Epidermal melanocyte (primary cell): ENCODE data around the gene GOLGA8H.
"Not testable (repeated sequence)": the region's sequence is repeated elsewhere in the genome, so short reads cannot be mapped to it uniquely, and the experiment has no call there.

Experiments used
- DNase-seq: peaks from one replicate; pipeline ENCODE4 v3.0.0; 2011; ENCODE audit warnings: low spot score; ENCODE audit not compliant: insufficient read length

Gene GOLGA8H, protein sequence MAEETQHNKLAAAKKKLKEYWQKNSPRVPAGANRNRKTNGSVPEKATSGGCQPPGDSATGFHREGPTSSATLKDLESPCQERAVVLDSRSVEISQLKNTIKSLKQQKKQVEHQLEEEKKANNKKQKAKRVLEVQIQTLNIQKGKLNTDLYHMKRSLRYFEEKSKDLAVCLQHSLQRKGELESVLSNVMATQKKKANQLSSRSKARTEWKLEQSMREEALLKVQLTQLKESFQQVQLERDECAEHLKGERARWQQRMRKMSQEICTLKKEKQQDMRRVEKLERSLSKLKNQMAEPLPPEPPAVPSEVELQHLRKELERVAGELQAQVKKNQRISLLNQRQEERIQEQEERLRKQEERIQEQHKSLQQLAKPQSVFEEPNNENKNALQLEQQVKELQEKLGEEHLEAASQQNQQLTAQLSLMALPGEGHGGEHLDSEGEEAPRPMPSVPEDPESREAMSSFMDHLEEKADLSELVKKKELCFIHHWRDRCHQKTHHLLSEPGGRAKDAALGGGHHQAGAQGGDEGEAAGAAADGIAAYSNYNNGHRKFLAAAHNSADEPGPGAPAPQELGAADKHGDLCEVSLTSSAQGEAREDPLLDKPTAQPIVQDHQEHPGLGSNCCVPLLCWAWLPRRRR

DNA sequence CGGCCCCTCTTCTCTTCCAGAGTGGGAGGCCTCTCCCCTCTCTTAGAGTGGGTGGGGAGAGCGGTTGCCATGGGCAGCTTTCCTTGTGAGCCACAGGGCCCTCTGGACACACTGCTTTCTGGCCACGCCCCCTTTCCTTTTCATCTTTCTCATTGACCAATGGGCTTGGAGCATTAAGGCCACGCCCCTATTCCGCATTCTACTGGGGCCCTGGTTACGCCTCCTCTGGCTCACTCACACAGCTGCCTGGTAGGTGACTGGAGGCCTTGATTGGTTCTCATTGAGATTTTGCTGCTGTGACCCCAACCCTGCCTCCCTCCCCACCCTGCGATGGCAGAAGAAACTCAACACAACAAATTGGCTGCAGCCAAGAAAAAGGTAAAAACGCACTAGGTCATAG lies at the start of gene GOLGA8H:
Gene GOLGA8H (plus strand): TSS at position 233 of the 400 bp plus-strand sequence. CDS start 98 bp downstream, at position 331.
- DNase-seq: not testable (repeated sequence)

DNA sequence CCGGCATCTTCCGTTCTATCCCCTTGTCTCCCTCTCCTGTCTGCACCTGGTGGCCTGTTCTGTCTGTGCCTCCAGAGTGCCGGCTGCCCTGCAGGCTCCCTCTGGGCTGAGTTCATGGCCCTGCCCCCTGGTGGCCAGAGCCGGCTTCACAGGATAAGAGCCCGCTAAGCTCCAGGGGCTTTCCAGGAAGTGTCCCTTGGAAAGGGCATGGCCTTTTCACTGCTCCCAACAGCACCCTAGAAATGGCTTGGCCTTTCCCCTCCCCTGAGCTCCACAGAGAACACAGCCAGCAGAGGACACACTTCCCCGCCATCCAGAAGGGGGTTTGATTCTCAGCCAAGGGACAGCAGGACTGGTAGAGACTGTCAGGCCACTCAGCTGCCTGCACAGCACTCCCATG lies 36.9 kb upstream of the GOLGA8H start:
- not testable (repeated sequence) for DNase-seq

DNA sequence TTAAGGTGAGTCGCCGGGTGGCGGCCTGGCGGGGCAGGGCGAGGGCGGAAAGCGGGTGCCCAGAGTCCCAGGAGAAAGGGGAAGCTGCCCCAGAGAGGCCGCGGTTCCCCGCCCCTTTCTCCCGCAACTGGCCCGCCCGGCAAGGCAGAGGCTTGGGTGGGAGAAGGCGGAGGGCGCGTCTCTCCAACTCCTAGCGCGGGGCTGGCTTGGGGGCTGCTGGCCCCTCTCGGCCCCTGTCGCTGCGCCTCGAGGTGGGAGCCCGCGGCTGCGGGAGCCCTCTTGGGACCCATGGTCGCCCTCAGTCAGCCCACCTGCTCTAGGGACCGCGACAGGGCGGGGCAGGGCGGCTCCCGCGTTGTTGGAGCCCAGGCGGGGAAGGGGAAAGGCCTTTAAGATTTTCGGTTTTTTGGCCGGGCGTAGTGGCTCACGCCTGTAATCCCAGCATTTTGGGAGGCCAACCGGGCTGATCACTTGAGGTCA lies 30.8 kb upstream of the GOLGA8H start:
- DNase-seq: not testable (repeated sequence)

DNA sequence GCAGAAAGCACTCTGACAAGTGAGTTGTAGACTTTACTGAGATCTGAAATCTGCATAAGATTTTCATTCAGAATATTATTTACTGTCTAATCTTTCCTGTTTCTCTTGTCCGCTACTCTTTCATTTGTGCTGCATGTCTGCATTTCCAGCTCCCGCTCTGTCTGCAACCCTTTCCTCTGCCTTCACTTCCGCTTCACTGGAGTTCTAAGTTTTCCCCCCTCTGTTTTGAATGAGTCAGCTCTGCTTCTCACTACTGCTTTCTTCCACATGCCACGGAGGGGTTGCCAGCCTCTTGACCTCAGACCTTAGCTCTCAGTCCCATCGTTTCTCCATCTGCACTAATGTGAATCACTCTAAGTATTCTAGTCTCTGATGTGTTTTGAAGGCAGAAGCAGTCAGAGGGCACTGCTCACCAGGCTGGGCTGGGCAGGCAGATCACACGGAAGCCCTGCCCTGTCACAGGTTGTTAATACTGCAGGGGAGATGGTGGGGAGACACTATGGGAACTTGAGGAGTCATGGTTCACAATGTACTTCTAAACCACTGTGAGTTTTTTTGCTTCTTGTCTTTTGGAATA lies 24.3 kb upstream of the GOLGA8H start:
- not testable (repeated sequence) for DNase-seq

DNA sequence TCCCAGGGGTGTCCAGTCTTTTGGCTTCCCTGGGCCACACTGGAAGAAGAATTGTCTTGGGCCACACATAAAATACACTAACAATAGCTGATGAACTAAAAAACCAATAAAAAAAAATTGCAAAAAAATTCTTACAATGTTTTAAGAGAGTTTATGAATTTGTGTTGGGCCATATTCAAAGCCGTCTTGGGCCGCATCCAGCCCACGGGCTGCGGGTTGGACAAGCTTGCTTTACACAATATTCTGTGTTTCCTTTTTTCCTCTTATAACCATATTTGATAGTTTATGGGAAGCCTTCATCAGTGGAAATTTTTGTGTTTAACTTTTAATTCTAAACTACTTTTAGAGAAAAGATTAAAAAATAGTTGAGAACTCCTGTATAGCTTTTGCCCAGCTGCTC lies 23.1 kb upstream of the GOLGA8H start:
- not testable (repeated sequence) for DNase-seq

DNA sequence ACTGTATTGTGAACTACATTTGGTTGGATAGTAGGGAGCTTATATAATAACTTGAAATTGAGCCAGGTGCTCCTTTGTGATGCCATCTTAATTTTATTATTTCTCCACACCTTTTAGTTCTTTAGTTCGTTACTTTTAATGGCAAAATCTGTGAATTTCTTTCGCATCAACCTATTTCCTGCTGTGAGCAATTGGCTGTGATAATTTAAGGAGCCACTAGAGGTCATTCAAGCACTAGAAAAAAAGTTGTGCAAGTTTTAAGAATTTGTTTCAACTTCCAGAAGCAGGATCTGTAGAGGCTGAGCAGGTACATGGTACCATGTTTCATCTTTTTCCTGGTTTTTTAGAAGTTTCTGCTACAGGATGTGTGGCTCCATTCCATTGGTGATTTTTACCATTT lies 4.9 kb upstream of the GOLGA8H start:
- not testable (repeated sequence) for DNase-seq

DNA sequence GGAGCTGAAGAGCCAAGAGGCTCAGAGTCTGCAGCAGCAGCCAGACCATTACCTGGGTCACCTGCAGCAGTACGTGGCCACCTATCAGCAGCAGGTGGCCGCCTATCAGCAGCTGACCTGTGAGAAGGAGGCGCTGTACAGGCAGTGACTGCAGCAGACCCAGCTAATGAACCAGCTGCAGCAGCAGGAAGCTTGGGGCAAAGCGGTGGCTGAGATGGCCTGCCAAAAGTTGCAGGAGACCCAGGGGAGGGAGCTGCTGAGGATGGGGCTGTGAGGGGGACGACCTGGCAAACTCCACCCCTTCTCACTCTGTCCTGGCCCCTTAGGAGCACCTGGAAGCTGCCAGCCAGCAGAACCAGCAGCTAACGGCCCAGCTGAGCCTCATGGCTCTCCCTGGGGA lies 8.4 kb downstream of the GOLGA8H start:
- DNase-seq: not testable (repeated sequence)

DNA sequence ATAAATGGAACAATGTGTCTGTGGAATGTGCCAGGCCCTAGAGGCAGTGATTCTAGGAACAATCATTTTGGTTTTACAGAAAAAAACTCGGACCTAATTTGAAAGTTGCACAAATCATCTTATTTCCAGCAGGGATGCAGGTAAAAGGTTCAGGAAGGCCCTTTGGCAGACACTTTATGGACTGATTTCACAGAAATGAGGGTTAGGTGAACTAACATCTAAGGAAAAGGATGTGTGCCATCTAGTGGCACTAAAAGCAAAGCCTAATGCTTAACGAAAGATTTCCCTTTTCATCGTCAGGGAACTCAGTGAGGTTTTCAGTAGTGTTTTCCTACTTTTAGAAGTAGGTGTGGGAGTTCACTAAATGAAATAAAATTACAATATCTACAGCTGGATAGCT lies 17.5 kb downstream of the GOLGA8H start:
- not testable (repeated sequence) for DNase-seq

DNA sequence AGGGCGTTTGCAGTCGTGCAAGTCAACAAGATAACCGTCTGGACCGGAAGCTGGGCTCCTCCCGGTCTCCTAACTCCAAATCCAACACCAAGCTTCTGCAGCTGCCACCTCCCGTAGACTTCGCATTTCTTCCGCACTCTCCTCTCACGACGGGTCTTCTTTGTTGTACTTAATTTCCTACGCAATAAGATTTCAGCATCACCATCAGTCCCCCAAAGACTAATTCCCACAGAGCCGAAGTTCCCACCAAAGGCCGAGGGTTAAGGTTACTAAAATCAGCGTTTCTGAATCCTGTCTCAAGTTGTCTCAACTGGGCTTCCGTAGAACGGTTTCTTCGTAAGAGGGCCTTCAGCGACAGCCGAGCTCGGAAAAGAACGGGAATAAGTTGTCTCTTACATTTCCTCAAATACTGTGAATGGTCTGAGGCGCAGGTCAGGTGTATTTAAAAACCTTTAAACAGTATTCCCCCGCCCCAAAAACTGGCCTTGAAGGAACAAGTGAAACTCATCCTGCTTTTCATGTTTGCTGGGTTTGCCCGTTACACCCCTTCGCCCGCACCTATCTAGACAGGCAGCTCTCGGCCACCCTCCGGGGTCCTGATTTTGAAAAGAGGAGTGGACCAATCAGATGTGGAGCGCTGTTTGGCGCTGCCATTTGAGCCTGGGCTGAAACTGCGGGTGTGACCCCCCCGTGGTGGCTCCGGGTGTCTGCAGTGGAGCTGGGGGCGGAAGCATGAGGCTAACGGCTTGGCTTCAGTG lies 21.8 kb downstream of the GOLGA8H start, which contains the start of gene ARHGAP11B:
Gene ARHGAP11B (plus strand): TSS at position 693 of the 758 bp plus-strand sequence.
- DNase-seq: peak; percentile 74

DNA sequence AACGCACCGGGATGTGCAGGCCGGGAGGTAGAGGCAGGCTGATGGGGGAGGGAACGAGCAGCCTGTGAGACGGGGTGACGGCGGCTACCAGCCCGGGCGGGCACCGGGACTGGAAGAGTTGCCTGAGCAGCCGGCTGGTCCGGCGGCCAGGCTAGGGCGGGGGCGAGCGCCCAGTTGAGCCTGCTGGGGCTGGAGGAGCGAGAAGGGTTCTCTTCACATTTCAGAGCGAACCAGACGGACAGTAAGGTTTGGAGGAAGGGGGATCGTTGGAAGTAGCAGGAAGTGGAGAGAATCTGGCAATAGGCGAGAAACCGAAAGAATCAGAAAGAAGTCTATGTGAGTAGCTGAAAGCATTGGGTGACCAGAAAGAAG lies 22.4 kb downstream of the GOLGA8H start:
- DNase-seq: not testable (repeated sequence)

DNA sequence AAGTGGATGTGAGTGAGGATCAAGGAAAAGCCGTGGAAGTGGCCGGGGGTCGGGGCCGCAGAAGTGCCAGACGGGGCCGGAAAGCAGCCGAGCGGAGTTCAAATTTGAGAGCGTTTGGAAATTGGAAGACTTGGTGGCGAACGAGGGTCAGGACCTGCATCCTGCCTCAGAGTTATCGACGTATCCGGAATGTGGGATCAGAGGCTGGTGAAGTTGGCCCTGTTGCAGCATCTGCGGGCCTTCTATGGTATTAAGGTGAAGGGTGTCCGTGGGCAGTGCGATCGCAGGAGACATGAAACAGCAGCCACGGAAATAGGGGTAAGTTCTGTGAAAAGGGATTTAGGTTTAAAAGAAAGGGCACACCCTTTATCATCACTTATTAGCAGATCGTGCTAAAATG lies 22.8 kb downstream of the GOLGA8H start:
- not testable (repeated sequence) for DNase-seq

DNA sequence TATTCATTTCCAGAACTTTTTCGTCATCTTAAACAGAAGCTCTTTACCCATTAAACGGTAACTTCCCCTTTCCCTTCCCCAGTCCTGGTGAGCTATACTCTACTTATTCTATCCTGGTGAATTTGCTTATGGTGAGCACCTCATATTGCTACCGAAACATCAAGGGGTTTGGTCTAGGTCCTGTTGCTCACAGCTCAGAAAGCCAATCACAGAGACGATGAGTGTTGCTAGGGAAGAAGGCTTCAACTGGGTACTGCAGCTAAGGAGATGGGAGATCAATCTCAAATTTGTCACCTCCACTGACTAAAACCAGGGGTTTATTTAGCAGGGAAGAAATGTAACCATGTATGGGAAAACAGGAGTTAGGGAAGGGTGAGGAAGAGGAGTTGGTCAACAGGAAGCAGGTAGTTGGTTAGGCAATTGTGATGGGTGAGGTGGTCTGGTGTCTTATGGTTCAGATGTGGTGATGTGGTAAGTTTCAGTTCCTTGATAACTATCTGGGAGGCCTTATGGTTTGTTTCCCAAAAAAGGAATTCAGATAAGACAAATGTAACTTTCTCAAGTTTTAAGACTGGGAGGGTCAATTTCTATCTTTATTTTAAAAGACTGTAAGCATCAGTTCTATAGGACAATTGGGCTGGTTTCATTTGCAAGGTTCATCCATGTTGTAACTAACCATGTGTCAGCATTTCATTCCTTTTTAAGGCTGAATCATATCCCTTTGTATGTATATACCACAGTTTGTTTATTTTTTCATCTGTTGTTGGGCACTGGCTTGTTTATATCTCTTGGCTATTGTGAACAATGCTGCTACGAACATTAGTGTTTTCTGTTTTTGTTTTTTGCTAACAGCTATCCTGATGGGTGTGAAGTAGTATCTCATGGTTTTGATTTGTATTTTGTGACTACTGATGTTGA lies 46.4 kb downstream of the GOLGA8H start:
- no peak for DNase-seq

DNA sequence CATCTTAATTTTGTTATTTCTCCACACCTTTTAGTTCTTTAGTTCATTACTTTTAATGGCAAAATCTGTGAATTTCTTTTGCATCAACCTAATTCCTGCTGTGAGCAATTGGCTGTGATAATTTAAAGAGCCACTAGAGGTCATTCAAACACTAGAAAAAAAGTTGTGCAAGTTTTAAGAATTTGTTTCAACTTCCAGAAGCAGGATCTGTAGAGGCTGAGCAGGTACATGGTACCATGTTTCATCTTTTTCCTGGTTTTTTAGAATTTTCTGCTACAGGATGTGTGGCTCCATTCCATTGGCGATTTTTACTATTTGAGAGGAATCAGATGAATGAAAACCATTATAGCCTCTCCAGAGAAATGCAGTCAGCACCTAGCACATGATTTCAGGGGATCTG lies 57.3 kb downstream of the GOLGA8H start:
- not testable (repeated sequence) for DNase-seq
